ENCODE measurements around the gene FER.
A peak's percentile ranks its signal among the peaks of the same experiment; 100 is the strongest.
"Not testable (repeated sequence)": the region's sequence is repeated elsewhere in the genome, so short reads cannot be mapped to it uniquely, and the experiment has no call there.

FER gene

DNA sequence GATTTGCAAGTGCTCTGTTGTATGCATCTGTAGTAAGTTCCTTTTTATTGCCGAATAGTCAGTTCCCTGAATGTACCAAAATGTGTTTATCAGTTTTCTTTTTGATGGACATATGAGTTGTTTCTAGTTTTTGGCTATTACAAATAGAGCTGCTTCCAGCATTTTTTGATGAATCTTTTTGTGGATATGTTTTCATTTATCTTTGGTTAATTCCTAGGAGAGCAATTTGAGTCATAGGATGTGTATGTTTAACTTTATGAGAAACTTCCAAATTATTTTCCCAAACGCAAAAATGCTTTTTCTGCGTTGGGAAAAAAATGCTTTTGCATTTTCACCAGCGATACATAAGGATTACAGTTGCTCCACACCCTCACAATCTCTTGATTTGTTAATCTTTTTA, 287.7 kb downstream of the FER start:
- DNase-seq (ENCODE audit: low read depth): peak; percentile 72
- H3K4me3 ChIP-seq (ENCODE audit: control insufficient read depth, low read depth, low read length): no peak overlapping the region
- TF ChIP-seq, protein P1, sequence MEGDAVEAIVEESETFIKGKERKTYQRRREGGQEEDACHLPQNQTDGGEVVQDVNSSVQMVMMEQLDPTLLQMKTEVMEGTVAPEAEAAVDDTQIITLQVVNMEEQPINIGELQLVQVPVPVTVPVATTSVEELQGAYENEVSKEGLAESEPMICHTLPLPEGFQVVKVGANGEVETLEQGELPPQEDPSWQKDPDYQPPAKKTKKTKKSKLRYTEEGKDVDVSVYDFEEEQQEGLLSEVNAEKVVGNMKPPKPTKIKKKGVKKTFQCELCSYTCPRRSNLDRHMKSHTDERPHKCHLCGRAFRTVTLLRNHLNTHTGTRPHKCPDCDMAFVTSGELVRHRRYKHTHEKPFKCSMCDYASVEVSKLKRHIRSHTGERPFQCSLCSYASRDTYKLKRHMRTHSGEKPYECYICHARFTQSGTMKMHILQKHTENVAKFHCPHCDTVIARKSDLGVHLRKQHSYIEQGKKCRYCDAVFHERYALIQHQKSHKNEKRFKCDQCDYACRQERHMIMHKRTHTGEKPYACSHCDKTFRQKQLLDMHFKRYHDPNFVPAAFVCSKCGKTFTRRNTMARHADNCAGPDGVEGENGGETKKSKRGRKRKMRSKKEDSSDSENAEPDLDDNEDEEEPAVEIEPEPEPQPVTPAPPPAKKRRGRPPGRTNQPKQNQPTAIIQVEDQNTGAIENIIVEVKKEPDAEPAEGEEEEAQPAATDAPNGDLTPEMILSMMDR (conservative IDR thresholded peaks at IDR 0.05; ENCODE audit: control insufficient read depth, insufficient read depth, low read depth, low read length): no peak

DNA sequence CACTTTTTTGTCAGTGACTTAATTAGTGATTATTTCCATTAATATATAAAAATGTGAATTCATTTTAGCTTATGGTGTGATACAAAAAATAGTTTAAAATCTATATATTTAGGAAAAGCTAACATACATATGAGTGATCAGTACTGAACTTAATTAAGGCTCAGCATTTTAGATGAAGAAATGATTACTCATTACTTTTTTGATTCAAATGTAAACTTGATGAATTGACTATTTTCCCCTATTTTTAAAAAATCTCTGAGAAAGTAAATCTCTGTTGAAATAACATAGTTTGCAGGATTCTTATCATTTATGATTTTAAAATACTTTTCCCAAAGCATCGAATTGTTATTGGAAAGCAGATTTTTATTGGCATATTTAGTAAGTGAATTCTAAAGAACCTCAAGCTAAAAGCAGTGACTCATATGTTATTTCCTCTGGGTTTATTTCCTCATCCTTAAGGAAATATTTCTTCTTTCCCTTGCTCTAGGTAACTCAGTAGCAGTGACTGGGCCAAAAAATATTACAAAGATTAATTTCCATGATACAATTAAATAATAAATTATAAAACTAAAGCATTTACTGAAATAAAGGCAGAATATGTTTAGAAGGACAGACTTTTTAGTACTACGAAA, 290.6 kb downstream of the FER start:
- TF ChIP-seq, protein P1 (conservative IDR thresholded peaks at IDR 0.05; ENCODE audit: control insufficient read depth, insufficient read depth, low read depth, low read length): no peak
- H3K4me3 ChIP-seq (ENCODE audit: control insufficient read depth, low read depth, low read length): no peak overlapping the region
- peak; percentile 58 for DNase-seq (ENCODE audit: low read depth)

DNA sequence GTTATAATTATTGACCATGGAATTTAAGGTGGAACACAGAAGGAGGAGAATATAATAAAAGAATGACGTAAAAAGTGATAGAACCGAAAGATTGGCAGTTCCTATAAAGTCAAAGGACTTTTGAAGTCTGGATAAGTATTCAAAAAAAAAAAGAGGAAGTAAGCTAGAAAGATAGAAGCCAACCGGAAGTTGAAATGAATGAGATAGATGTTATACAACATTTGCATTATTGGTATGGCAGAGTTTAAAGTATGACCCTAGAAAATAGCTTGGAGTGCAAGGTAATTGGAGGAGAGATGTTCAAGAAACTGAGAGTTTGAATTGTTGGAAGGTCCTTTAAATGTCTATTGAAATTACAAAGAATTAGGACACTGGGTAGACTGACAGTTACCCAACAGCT, 293.6 kb downstream of the FER start:
- no peak for DNase-seq (ENCODE audit: low read depth)
- no peak overlapping the region for H3K4me3 ChIP-seq (ENCODE audit: control insufficient read depth, low read depth, low read length)
- TF ChIP-seq, protein P1 (conservative IDR thresholded peaks at IDR 0.05; ENCODE audit: control insufficient read depth, insufficient read depth, low read depth, low read length): no peak

DNA sequence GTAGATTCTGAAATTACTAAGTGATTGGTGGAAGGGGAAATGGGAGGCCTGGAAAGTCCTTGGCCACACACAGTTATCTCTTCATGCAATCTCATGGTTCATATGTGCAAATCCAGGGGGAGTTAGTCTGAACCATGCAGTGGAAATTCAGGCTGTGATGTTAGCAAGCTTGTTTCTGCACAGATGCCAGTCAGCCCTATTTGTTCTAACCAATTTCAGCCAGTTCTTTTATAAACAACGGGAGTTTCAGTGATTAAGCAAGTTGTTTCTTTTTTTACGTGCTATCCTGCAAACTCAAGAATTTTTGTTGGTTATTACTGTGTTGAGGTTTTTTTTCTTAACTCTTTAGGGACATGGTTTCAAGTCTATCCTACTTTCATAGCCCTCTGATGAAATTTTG, 298.0 kb downstream of the FER start:
- H3K4me3 ChIP-seq (ENCODE audit: control insufficient read depth, low read depth, low read length): no peak overlapping the region
- TF ChIP-seq, protein P1 (conservative IDR thresholded peaks at IDR 0.05; ENCODE audit: control insufficient read depth, insufficient read depth, low read depth, low read length): no peak

DNA sequence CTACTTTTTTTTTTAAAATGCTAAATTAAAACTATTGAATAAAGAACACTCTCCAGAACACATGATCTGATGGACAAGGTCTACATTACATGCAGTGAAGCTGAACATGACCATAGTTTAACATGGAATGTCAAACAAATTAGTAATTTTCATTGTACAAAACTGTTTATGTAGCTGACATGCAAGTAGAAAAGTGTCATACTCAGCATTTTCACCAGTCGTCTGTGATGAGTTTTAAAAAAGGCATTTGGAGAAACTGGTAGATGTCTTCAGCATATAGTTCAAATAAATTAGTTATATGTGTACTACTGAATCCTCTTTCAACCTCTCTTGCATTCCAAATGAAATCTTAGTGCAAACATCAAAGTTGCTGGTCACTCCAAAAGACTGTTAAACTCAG, 301.9 kb downstream of the FER start:
- TF ChIP-seq, protein P1 (conservative IDR thresholded peaks at IDR 0.05; ENCODE audit: control insufficient read depth, insufficient read depth, low read depth, low read length): no peak

More for the DNA sequence above, 298.0 kb downstream of the FER start:
- DNase-seq (ENCODE audit: low read depth): no peak

DNA sequence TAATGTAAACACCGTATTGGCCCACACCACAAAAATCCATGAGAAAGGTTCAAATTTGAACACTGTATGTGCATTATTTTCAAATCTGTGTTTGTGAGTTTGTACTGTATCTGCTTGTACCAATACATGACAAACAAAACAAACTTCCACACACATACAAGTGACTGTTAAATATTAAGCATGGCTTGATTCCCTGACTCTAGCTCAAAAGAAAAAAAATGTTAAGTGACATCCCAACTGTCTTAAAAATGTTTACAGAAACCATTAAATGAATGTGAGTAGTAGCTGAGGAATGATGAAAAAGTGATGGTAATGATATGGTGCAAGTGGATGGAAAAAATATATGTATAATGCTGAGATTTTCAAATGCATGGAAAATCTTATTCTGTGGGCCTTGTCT, 302.6 kb downstream of the FER start:
- not testable (repeated sequence) for H3K4me3 ChIP-seq (ENCODE audit: control insufficient read depth, low read depth, low read length); DNase-seq (ENCODE audit: low read depth)

More for the DNA sequence above, 301.9 kb downstream of the FER start:
- DNase-seq (ENCODE audit: low read depth): no peak
- H3K4me3 ChIP-seq (ENCODE audit: control insufficient read depth, low read depth, low read length): no peak overlapping the region

DNA sequence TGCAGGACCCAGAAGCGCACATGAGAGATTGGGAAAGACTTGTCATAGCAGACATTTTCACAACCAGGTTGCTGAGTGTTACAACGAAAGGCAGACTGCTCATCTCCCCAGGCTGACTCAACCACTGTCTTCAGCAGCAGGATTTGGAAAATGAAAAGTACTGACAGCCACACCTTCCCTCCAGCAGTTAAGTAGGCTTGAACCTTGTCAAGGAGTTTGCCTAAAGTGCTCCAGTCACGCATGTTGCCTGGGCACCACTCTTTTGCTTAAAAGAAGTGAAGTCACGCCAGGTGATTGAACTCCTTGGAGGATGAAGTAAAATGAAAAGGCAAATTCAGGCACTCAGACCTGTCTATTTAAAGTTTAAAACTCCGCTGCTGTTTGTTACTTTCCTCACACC, 304.5 kb downstream of the FER start:
- H3K4me3 ChIP-seq (ENCODE audit: control insufficient read depth, low read depth, low read length); DNase-seq (ENCODE audit: low read depth): not testable (repeated sequence)

DNA sequence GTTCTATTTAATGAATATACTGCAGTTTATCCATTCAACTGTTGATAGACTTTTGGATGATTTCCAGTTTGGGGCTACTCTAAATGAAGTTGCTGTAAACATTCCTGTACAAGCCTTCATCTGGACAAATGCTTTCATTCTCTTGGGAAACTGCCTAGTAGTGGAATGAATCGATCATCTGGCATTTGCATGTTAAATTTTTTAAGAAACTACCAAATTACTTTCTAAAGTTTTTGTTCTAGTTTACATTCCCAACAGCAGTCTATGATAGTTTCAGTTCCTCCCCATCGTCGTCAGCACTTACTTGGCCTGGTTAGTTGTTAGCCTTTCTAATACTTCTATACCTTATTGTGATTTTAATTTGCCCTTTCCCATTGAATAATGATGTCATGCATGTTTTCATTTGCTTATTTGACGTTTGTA, 306.3 kb downstream of the FER start:
- TF ChIP-seq, protein P1 (conservative IDR thresholded peaks at IDR 0.05; ENCODE audit: control insufficient read depth, insufficient read depth, low read depth, low read length): no peak
- H3K4me3 ChIP-seq (ENCODE audit: control insufficient read depth, low read depth, low read length): no peak overlapping the region
- DNase-seq (ENCODE audit: low read depth): peak; percentile 64
